Fibroblast of pulmonary artery (primary cell): ENCODE measurements around the gene C17orf113.
A peak's percentile ranks its signal among the peaks of the same experiment; 100 is the strongest.

ENCODE experiments used
- DNase-seq: peaks from one replicate; pipeline ENCODE4 v3.0.0-alpha.2; 2010; ENCODE audit warnings: low read depth
- H3K4me3 ChIP-seq: replicated peaks from 2 replicates; pipeline ENCODE4 v1.5.1; 2011; ENCODE audit warnings: low read depth, mild to moderate bottlenecking, control low read depth, low read length, moderate library complexity
- CTCF ChIP-seq: IDR thresholded peaks from 2 replicates; pipeline ENCODE4 v1.5.1; 2011; ENCODE audit warnings: mild to moderate bottlenecking, control low read depth, low read length, inconsistent platforms; ENCODE audit errors: missing control alignments

Gene C17orf113

GRCh38 chr17:42050393-42051012 lies at the start of gene C17orf113:
Gene C17orf113, minus strand, starts transcription at chr17:42050601. Its CDS starts 7,225 bp downstream, at chr17:42043376.
- peak within 1 kb of the TSS; percentile 46 for H3K4me3 ChIP-seq
- no peak for TF ChIP-seq CTCF
- DNase-seq, result peak; percentile 22

- TF ChIP-seq CTCF, result no peak
- DNase-seq, result no peak
- H3K4me3 ChIP-seq, result no peak overlapping the region
These were observed 48.5 kb upstream of the C17orf113 start for GRCh38 chr17:42098730-42099399.

- TF ChIP-seq CTCF, result no peak
- no peak for DNase-seq
These were observed 47.6 kb upstream of the C17orf113 start, which contains the start of gene ZNF385C for GRCh38 chr17:42097691-42098631. Gene ZNF385C, minus strand, starts transcription at chr17:42098473. Its CDS starts 35,417 bp downstream, at chr17:42063056.

GRCh38 chr17:42096360-42097111 lies 46.1 kb upstream of the C17orf113 start:
- no peak for TF ChIP-seq CTCF
- no peak for DNase-seq
- no peak overlapping the region for H3K4me3 ChIP-seq

More at GRCh38 chr17:42097691-42098631, 47.6 kb upstream of the C17orf113 start, which contains the start of gene ZNF385C:
- no peak within 1 kb of the TSS for H3K4me3 ChIP-seq

- no peak overlapping the region for H3K4me3 ChIP-seq
- no peak for DNase-seq
- TF ChIP-seq CTCF, result no peak
These were observed 44.1 kb upstream of the C17orf113 start for GRCh38 chr17:42094375-42095069.

GRCh38 chr17:42092939-42093338 lies 42.5 kb upstream of the C17orf113 start:
- DNase-seq, result no peak
- TF ChIP-seq CTCF, result no peak

More at GRCh38 chr17:42092939-42093338, 42.5 kb upstream of the C17orf113 start:
- no peak overlapping the region for H3K4me3 ChIP-seq
